PC-9 (cell line): Measurements from ENCODE around the gene PLA2G2A. TPM values are rescaled to one million over a fixed set of nuclear protein-coding genes. Genes with fewer than 3 reads are reported as not detected.

Experiments
- BruUV-seq: library from RNA; stranded (reverse); fragments of 400-500 nt; replicated peaks from 2 replicates; lab custom pipeline; 2021; lab: Mats Ljungman, UMichigan
- CTCF ChIA-PET: fragments of 300-600 bp; sonication (Branson Sonifier 250); formaldehyde crosslinking; loops from one replicate; lab custom pipeline; 2022; ENCODE audit warnings: antibody characterized with exemption; lab: Charles Lee
- POLR2A ChIA-PET: fragments of 300-600 bp; sonication (Branson Sonifier 250); formaldehyde crosslinking; loops from one replicate; lab custom pipeline; 2022; ENCODE audit warnings: antibody characterized with exemption; ENCODE audit not compliant: unreplicated experiment; lab: Charles Lee
- DNase-seq, 2 experiments: peaks; one replicate each; pipeline versions ENCODE4 v3.0.0 to v3.0.0-alpha.2; 2015 to 2022; ENCODE audit warnings: mixed read lengths in 1 of 2
- H2AFZ ChIP-seq: fragments of 200-600 bp; sonication (generic); 2 replicates; pipeline ENCODE4 v1.8.1; 2017; ENCODE audit warnings: antibody characterized with exemption
- H3F3A ChIP-seq: fragments of 200-600 bp; sonication (generic); 2 replicates; pipeline ENCODE4 v1.8.1; 2017; ENCODE audit warnings: antibody characterized with exemption, mild to moderate bottlenecking, low read depth; ENCODE audit not compliant: insufficient read depth
- H3K27ac ChIP-seq: fragments of 200-600 bp; sonication (generic); 2 replicates; pipeline ENCODE4 v1.6.1; 2016; ENCODE audit warnings: mixed run types
- H3K27me3 ChIP-seq: fragments of 200-600 bp; sonication (generic); 2 replicates; pipeline ENCODE4 v1.6.1; 2016; ENCODE audit warnings: low read depth, mixed run types; ENCODE audit not compliant: insufficient read depth
- H3K36me3 ChIP-seq: fragments of 200-600 bp; sonication (generic); 2 replicates; pipeline ENCODE4 v1.6.1; 2016; ENCODE audit warnings: low read depth, mixed run types
- H3K4me1 ChIP-seq: fragments of 200-600 bp; sonication (generic); replicated peaks from 2 replicates; pipeline ENCODE4 v1.6.1; 2016; ENCODE audit warnings: mixed run types; ENCODE audit not compliant: insufficient read depth
- H3K4me2 ChIP-seq: fragments of 200-600 bp; sonication (generic); 2 replicates; pipeline ENCODE4 v1.6.1; 2017; ENCODE audit warnings: mixed run types
- H3K4me3 ChIP-seq: fragments of 200-600 bp; sonication (generic); 2 replicates; pipeline ENCODE4 v1.6.1; 2016; ENCODE audit warnings: mixed run types
- H3K79me2 ChIP-seq: fragments of 200-600 bp; sonication (generic); 2 replicates; pipeline ENCODE4 v1.6.1; 2017; ENCODE audit warnings: low read depth, mixed run types
- H3K9me2 ChIP-seq: fragments of 200-600 bp; sonication (generic); 2 replicates; pipeline ENCODE4 v1.8.1; 2017; ENCODE audit warnings: mild to moderate bottlenecking; ENCODE audit not compliant: insufficient read depth
- H3K9me3 ChIP-seq: fragments of 200-600 bp; sonication (generic); 2 replicates; pipeline ENCODE4 v1.8.1; 2016; ENCODE audit warnings: low read depth; ENCODE audit not compliant: insufficient read depth
- H4K20me1 ChIP-seq: fragments of 200-600 bp; sonication (generic); 2 replicates; pipeline ENCODE4 v1.8.1; 2017; ENCODE audit not compliant: insufficient read depth
- EZH2 ChIP-seq: fragments of 200-600 bp; sonication (generic); IDR thresholded peaks from 2 replicates; pipeline ENCODE4 v1.8.0; 2017; ENCODE audit warnings: antibody characterized with exemption, low read depth
- intact Hi-C: fragments of 100-400 bp; cut with micrococcal nuclease; formaldehyde crosslinking; loops from one replicate; pipeline ENCODE4 v1.10.0; 2022; ENCODE audit not compliant: unreplicated experiment
- total RNA-seq: library from RNA; stranded (reverse); gene quantifications from 2 replicates; pipeline ENCODE4 v1.2.3, GENCODE V29; 2021
- TF ChIP-seq, protein P1 (sequence below): fragments of 200-600 bp; sonication (generic); conservative IDR thresholded peaks from 2 replicates; pipeline ENCODE4 v1.6.1; 2017; ENCODE audit warnings: mixed run types, antibody characterized with exemption, mild to moderate bottlenecking, moderate library complexity

PLA2G2A gene
- total RNA-seq, 1 experiment from 2014 or later: not detected

DNA sequence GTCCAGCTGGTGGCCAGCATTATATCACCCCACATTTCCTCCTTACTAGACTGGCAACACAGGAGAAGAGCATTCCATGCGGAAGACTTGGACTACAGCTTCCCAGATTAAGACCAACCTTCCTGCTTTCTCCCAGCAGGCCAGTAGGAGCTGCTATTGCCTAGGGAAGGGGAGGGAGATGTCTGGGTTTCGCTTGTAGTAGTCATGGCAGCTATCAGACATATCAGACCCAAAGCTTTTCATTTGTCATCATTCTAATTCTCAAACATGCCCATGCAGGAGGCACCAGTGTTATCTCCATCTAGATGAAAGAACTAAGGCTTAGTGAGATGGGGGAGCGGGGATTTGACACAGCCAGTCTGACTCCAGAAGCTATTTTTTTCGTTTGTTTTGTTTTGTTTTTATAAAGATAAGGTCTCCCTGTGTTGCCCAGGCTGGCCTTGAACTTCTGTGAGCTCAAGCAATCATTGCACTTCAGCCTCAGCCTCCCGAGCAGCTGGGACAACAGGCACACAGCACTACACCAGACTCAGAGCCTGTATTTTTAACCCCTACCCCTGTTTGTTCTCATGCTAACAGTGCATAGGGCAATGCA lies 4.5 kb downstream of the PLA2G2A start:
- H3K9me3 ChIP-seq: no peaks in the 10 kb centered on the region
- H3K36me3 ChIP-seq: no peaks in the 10 kb centered on the region
- H3K27me3 ChIP-seq: no peaks in the 10 kb centered on the region
- H2AFZ ChIP-seq: no peak overlapping the region
- H3K27ac ChIP-seq: no peak overlapping the region
- peak; percentile 58 to 62 for DNase-seq
- no peak overlapping the region for H3K4me2 ChIP-seq
- H3K79me2 ChIP-seq: no peaks in the 10 kb centered on the region
- POLR2A ChIA-PET: interaction anchor here (0.6 kb wide), 1 partner anchor 48 kb away, joined by 3 read pairs; no protein-coding TSS in a partner anchor
- H3F3A ChIP-seq: no peaks in the 10 kb centered on the region
- H3K4me1 ChIP-seq: no peaks in the 10 kb centered on the region
- no peaks in the 10 kb centered on the region for H3K9me2 ChIP-seq
- BruUV-seq: no TSS peak
- TF ChIP-seq EZH2: no peak
- TF ChIP-seq, protein P1, sequence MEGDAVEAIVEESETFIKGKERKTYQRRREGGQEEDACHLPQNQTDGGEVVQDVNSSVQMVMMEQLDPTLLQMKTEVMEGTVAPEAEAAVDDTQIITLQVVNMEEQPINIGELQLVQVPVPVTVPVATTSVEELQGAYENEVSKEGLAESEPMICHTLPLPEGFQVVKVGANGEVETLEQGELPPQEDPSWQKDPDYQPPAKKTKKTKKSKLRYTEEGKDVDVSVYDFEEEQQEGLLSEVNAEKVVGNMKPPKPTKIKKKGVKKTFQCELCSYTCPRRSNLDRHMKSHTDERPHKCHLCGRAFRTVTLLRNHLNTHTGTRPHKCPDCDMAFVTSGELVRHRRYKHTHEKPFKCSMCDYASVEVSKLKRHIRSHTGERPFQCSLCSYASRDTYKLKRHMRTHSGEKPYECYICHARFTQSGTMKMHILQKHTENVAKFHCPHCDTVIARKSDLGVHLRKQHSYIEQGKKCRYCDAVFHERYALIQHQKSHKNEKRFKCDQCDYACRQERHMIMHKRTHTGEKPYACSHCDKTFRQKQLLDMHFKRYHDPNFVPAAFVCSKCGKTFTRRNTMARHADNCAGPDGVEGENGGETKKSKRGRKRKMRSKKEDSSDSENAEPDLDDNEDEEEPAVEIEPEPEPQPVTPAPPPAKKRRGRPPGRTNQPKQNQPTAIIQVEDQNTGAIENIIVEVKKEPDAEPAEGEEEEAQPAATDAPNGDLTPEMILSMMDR: peak; percentile 66
- intact Hi-C loops: loop anchor here (1.0 kb wide), 3 partner anchors 50 to 177 kb away; no protein-coding TSS in a partner anchor
- H4K20me1 ChIP-seq: no peaks in the 10 kb centered on the region
- CTCF ChIA-PET: interaction anchor here (0.6 to 1.2 kb wide), 3 partner anchors 120 to 177 kb away, joined by 3 to 7 read pairs (median 5); no protein-coding TSS in a partner anchor
- H3K4me3 ChIP-seq: no peak overlapping the region

DNA sequence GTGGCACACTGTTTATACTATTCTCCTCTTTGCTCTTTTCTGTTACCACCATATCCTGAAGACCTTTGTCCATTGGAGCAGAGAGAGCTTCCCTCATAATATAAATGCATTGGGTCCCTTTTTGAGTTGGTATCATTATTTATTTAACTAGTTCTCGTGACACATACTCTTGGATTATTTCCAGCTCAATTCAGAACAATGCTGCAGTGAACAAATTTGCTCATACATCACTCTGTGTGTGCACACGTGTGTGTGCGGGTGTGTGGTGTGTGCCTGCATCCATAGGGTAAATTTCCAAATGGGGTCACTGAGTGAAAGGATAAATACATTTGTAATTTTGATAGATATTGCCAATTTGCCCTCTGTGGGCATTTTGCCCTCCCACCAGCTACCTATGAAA lies 5.8 kb downstream of the PLA2G2A start:
- H3K4me2 ChIP-seq: no peak overlapping the region
- H3K4me3 ChIP-seq: no peak overlapping the region
- H3K36me3 ChIP-seq: no peaks in the 10 kb centered on the region
- H3K79me2 ChIP-seq: no peaks in the 10 kb centered on the region
- no peaks in the 10 kb centered on the region for H3K9me2 ChIP-seq
- no peak for TF ChIP-seq EZH2
- TF ChIP-seq, protein P1: no peak
- CTCF ChIA-PET: no interaction called here
- H3F3A ChIP-seq: no peaks in the 10 kb centered on the region
- no peaks in the 10 kb centered on the region for H3K27me3 ChIP-seq
- no peaks in the 10 kb centered on the region for H3K9me3 ChIP-seq
- H3K4me1 ChIP-seq: no peaks in the 10 kb centered on the region
- H3K27ac ChIP-seq: no peak overlapping the region
- H2AFZ ChIP-seq: no peak overlapping the region
- no peaks in the 10 kb centered on the region for H4K20me1 ChIP-seq
- intact Hi-C loops: no loop called here
- DNase-seq: no peak
- POLR2A ChIA-PET: no interaction called here
- BruUV-seq: no TSS peak

DNA sequence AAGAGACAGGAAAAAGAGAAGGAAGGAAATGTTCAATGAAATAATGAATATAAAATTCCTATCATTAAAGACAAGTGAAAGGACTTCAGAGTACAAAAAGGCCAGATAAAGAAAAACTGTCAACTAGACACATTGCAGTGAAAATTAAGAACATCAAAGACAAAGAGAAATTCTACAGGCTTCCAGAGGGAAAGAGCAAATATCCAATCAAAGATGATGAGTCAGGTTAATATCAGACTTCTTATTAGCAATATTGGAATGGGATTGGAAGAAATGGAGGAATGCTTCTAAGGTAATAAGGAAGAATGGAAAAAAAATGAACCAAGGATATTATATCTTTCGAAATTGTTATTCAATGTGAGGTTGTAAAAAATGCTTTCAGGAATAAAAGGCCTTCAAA lies 7.8 kb downstream of the PLA2G2A start:
- no peaks in the 10 kb centered on the region for H3K4me1 ChIP-seq
- TF ChIP-seq, protein P1: no peak
- TF ChIP-seq EZH2: no peak
- intact Hi-C loops: no loop called here
- DNase-seq: no peak
- H3K27ac ChIP-seq: no peak overlapping the region
- H2AFZ ChIP-seq: no peak overlapping the region
- no peaks in the 10 kb centered on the region for H3K79me2 ChIP-seq
- H3K9me2 ChIP-seq: no peaks in the 10 kb centered on the region
- BruUV-seq: no TSS peak
- H3K4me2 ChIP-seq: no peak overlapping the region
- H3K4me3 ChIP-seq: no peak overlapping the region
- no peaks in the 10 kb centered on the region for H3K36me3 ChIP-seq
- no peaks in the 10 kb centered on the region for H4K20me1 ChIP-seq
- H3K27me3 ChIP-seq: no peaks in the 10 kb centered on the region
- H3K9me3 ChIP-seq: no peaks in the 10 kb centered on the region
- ChIA-PET CTCF (no interaction called here), POLR2A (no interaction called here)
- H3F3A ChIP-seq: no peaks in the 10 kb centered on the region
